D721Med (cell line): ENCODE results near the gene MROH7.

Source experiments
- DNase-seq: peaks from one replicate; pipeline ENCODE4 v3.0.0; 2011; ENCODE audit warnings: low spot score; ENCODE audit not compliant: insufficient read length
- FAIRE-seq: peaks from 2 replicates; lab custom pipeline; 2011; peaks lifted over from hg19 to GRCh38; lab: Jason Lieb, UNC
- TF ChIP-seq, protein P1 (sequence below): IDR thresholded peaks from 2 replicates; pipeline ENCODE4 v1.5.1; 2012; ENCODE audit warnings: mild to moderate bottlenecking, control low read depth; ENCODE audit not compliant: insufficient read depth; ENCODE audit errors: missing control alignments

The MROH7 gene

DNA sequence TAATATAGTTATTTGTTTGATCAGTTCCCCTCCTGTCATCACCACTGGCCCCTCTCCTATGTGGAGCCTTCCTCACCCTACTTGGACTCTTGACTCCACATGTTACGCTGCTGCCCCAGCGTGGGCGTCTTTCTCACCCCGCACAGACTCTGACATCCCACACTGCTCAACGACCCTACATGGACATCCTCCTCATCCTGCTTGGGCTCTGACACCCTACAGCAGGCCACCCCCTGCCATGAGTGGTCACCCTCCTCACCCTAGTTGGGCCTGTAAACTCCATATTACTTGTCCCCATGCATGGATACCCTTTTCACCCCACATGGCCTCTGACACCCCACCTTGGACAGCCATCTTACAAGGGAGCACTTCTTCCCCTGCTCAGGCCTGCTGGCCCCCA is 95.1 kb downstream of the MROH7 start:
- FAIRE-seq, result no peak
- TF ChIP-seq, protein P1, sequence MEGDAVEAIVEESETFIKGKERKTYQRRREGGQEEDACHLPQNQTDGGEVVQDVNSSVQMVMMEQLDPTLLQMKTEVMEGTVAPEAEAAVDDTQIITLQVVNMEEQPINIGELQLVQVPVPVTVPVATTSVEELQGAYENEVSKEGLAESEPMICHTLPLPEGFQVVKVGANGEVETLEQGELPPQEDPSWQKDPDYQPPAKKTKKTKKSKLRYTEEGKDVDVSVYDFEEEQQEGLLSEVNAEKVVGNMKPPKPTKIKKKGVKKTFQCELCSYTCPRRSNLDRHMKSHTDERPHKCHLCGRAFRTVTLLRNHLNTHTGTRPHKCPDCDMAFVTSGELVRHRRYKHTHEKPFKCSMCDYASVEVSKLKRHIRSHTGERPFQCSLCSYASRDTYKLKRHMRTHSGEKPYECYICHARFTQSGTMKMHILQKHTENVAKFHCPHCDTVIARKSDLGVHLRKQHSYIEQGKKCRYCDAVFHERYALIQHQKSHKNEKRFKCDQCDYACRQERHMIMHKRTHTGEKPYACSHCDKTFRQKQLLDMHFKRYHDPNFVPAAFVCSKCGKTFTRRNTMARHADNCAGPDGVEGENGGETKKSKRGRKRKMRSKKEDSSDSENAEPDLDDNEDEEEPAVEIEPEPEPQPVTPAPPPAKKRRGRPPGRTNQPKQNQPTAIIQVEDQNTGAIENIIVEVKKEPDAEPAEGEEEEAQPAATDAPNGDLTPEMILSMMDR, result no peak
- no peak for DNase-seq

DNA sequence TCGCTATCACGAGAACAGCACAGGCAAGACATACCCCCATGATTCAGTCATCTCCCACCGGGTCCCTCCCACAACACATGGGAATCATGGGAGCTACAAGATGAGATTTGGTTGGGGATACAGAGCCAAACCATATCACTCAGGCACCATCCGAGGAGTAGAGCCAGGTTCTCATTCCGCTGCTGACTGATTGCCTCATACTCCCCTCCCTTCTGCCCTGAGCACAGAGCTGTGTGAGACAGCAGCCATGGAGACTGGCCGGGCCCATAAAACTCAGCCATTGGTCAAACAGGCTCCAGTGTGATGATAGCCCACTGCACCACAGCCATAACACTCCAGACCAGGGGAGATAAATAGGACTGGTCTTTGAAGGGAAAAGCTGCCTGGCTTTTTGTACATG is 96.7 kb downstream of the MROH7 start:
- TF ChIP-seq, protein P1, result no peak
- FAIRE-seq, result no peak
- DNase-seq, result no peak

DNA sequence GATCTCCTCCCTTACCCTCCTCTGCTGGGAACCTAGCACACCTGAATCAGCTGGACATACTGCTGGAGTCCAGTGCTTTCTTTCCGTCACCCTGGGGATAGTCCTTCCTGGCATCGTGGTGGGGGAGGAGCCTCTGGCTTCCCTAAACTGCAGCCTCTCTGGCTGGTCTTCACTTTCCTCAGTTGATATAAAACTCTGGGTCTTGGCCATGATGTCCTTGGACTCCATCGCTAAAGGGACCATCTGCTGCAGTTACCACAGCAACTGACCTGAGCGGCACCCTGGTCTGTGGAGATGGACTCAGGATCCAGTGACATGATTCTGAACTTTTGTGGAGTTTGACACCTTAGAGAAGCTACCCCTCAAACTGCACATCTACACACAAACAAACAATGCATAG is 99.9 kb downstream of the MROH7 start:
- TF ChIP-seq, protein P1, result no peak
- DNase-seq, result no peak
- no peak for FAIRE-seq

- no peak for FAIRE-seq
- TF ChIP-seq, protein P1, result no peak
- DNase-seq, result no peak
Observed at GRCh38 chr1:54742282-54742681, 100.7 kb downstream of the MROH7 start.

DNA sequence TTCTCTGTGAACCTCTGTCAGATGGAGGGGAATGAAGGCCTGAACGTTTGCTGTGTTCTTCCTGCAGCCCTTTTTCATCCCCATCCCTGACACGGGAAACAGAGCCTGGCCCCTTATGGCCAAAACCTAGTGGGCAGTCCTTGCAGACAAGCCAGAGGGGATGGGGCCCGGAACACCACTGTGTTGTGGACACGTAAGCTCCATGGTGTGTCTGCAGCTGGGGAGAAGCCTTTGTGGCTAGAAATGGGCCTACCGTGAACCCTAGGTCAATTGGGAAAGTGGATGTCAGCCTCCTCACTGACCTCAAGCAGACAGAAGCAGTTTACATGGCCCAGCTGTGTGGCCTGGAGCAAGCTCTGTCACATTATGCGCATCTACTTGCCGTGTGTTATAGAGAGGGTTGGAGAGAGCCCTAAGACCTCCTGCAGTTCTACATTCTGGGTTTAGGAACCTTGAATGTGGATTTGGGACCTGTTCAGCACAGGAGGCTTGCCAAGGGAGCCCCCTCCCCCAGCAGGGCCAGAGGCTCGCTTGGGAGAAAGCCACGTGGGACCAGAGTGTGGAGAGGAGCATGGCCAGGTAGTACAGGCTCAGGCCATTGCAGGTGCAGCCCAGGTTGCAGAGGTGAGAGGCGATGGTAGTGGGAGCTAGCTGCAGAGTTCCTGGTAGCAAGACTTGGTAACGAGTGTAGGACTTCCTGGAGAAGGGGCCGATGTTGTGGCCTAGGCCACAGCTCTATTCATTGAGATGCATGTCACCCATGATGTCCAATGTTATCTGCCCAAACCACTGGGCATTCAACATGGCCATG is 102.0 kb downstream of the MROH7 start:
- no peak for FAIRE-seq
- TF ChIP-seq, protein P1, result no peak
- no peak for DNase-seq

- FAIRE-seq (no peak), DNase-seq (no peak)
- TF ChIP-seq, protein P1, result no peak
Observed at GRCh38 chr1:54744696-54745095, 103.1 kb downstream of the MROH7 start.

DNA sequence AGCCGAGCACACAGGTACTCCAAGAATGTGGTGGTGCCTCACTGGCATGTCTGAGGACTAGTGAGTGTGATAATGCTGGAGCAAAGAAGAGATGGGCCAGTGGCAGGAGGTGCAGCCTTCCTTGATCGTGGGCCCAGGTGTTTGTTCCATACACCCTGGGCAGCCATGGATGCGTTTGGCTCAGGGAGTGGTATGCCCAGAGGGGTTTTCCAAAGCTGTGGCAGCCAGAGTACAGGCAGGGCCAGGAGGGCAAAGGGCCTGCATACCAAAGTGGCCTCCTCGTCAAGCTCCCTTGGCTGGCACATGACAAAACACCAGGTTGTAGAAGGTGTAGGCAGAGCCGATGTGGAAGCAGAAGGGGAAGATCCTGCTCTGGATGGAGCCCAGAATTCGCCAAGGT is 103.7 kb downstream of the MROH7 start:
- DNase-seq (no peak), FAIRE-seq (no peak)
- TF ChIP-seq, protein P1, result no peak
